MCF 10A (cell line): ENCODE measurements around the gene NFAM1. TPM values are rescaled to one million over a fixed set of nuclear protein-coding genes. Genes with fewer than 3 reads are reported as not detected.

Experiments
- BruUV-seq: library from RNA; stranded (reverse); fragments of 400-500 nt; replicated peaks from 2 replicates; lab custom pipeline; 2021; lab: Mats Ljungman, UMichigan
- CTCF ChIA-PET: fragments of 300-600 bp; sonication (Branson Sonifier 250); formaldehyde crosslinking; extraction: SDS; loops from one replicate; lab custom pipeline; 2021; ENCODE audit warnings: antibody characterized with exemption, inconsistent platforms; lab: Yijun Ruan, JAX
- POLR2A ChIA-PET: fragments of 300-600, 350-650 bp; sonication (Branson Sonifier 250); formaldehyde crosslinking; extraction: SDS; loops from one replicate; lab custom pipeline; 2020; ENCODE audit warnings: antibody characterized with exemption, inconsistent platforms; lab: Yijun Ruan, JAX
- DNase-seq: peaks from one replicate; pipeline ENCODE4 v3.0.0-alpha.2; 2018; ENCODE audit not compliant: unreplicated experiment
- H3K27ac Mint-ChIP-seq: one replicate; pipeline ENCODE4 v1.8.0; 2022; ENCODE audit warnings: mild to moderate bottlenecking, low read depth, mixed read lengths; ENCODE audit not compliant: unreplicated experiment
- H3K27me3 Mint-ChIP-seq: one replicate; pipeline ENCODE4 v1.8.0; 2022; ENCODE audit warnings: mixed read lengths; ENCODE audit not compliant: insufficient read depth, unreplicated experiment
- H3K36me3 Mint-ChIP-seq: one replicate; pipeline ENCODE4 v1.8.0; 2022; ENCODE audit warnings: mild to moderate bottlenecking, moderate library complexity, mixed read lengths; ENCODE audit not compliant: insufficient read depth, unreplicated experiment
- H3K4me1 Mint-ChIP-seq: one replicate; pipeline ENCODE4 v1.8.0; 2022; ENCODE audit warnings: mixed read lengths; ENCODE audit not compliant: insufficient read depth, unreplicated experiment
- H3K4me3 Mint-ChIP-seq: one replicate; pipeline ENCODE4 v1.8.0; 2022; ENCODE audit warnings: mild to moderate bottlenecking, moderate library complexity, mixed read lengths; ENCODE audit not compliant: unreplicated experiment
- H3K9me3 Mint-ChIP-seq: one replicate; pipeline ENCODE4 v1.8.0; 2022; ENCODE audit warnings: mixed read lengths; ENCODE audit not compliant: unreplicated experiment
- CTCF ChIP-seq: fragments of 200-600 bp; IDR thresholded peaks from one replicate; pipeline ENCODE4 v1.8.0; 2022; ENCODE audit warnings: antibody characterized with exemption, mild to moderate bottlenecking; ENCODE audit not compliant: unreplicated experiment
- intact Hi-C: fragments of 100-400 bp; cut with micrococcal nuclease; formaldehyde crosslinking; loops from 2 replicates; pipeline ENCODE4 v1.14.1; 2022
- total RNA-seq: library from RNA; stranded (reverse); gene quantifications from 2 replicates; pipeline ENCODE4 v1.2.3, GENCODE V29; 2022

NFAM1 gene
- total RNA-seq, 1 experiment from 2014 or later, result not detected

DNA sequence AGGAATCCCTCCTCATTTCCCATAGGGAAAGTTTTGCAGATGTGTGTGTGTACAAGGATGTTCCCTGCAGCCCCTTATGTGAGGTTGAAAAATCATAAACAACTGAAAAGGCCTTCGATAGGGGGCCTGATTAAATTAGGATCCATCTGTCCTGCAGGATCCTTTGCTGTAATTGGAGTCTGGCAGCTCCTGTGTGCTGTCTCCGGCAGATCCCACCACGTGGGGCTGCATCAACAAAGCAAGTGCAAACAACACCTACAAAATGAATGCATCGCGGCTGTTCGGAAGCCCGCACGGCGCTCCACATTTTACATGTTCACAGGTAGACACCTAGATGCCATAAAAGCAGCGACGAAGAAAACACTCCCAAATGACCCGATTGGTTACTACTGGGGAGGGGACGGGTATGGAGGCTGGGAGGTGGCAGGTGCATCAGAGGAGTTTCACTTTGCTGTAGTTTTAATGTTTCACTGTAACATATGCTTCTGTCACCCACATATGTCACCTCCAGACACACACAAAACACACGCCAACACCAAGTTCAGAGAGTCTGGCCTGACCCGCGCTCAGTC is 52.2 kb downstream of the NFAM1 start:
- Mint-ChIP-seq H3K4me1 (peaks cover 6% of the 10 kb centered on the region), H3K27me3 (no peaks in the 10 kb centered on the region), H3K27ac (no peak overlapping the region), H3K4me3 (no peak overlapping the region), H3K9me3 (no peaks in the 10 kb centered on the region), H3K36me3 (no peaks in the 10 kb centered on the region)
- DNase-seq, result no peak
- intact Hi-C loops, result no loop called here
- BruUV-seq, result no TSS peak
- no peak for TF ChIP-seq CTCF
- POLR2A ChIA-PET, result interaction anchor here (1.5 kb wide), 1 partner anchor 11 kb away, joined by 3 read pairs; no protein-coding TSS in a partner anchor
- CTCF ChIA-PET, result interaction anchor here (0.8 kb wide), 1 partner anchor 247 kb away, joined by 4 read pairs; no protein-coding TSS in a partner anchor

DNA sequence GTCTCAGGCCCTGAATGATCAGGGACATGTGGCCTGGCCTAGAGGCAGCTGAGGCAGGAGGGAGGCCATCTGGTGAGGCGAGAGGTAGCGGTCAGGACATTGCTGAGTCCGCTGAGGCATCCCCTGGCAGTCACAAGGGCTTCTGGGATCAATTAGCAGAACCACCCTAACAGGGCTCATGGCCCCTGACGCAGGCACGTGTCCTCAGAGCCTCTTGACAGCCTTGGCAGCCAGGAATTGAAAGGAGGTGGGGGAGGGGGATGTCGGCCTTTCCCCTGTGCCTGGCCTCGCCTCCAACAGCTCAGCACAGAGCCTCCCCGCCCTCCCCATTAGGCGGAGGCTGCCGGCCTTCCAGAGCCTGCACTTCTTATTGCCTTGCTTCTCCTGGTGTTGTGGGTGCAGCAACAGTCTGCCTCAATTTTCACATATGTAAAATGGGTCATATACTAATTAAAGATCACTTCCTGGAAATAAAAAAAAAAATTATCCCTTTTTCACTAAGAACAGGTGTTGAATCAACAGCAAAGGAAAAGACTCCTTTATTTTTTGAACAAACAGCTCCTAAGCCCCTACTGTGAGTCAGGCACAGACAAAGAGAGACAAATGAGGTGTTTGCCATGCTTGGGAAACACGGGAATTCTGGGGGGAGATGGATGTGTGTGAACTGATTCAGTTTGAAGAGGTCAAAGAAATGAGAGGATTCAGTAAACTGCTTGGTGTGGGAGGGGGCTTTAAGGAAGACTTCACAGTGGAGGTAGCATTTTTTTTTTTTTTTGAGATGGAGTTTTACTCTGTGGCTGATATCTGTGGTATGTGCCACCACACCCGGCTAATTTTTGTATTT is 55.3 kb downstream of the NFAM1 start:
- Mint-ChIP-seq H3K4me1 (peaks cover 17% of the 10 kb centered on the region), H3K9me3 (no peaks in the 10 kb centered on the region), H3K27ac (no peak overlapping the region), H3K36me3 (no peaks in the 10 kb centered on the region), H3K27me3 (no peaks in the 10 kb centered on the region), H3K4me3 (no peak overlapping the region)
- CTCF ChIA-PET, result interaction anchor here (0.9 kb wide), 1 partner anchor 59 kb away, joined by 3 read pairs; no protein-coding TSS in a partner anchor
- BruUV-seq, result no TSS peak
- no peak for TF ChIP-seq CTCF
- intact Hi-C loops, result no loop called here
- POLR2A ChIA-PET, result interaction anchor here (0.6 kb wide), 1 partner anchor 20 kb away, joined by 4 read pairs; no protein-coding TSS in a partner anchor
- no peak for DNase-seq

GRCh38 chr22:42375982-42376381 is 56.2 kb downstream of the NFAM1 start:
- no peak for DNase-seq
- peaks cover 17% of the 10 kb centered on the region for H3K4me1 Mint-ChIP-seq
- no peak for TF ChIP-seq CTCF
- no peaks in the 10 kb centered on the region for H3K9me3 Mint-ChIP-seq
- POLR2A ChIA-PET, result interaction anchor here (0.7 to 1.5 kb wide), 4 partner anchors 25 to 63 kb away, joined by 3 read pairs; no protein-coding TSS in a partner anchor
- no TSS peak for BruUV-seq
- H3K4me3 Mint-ChIP-seq, result no peak overlapping the region
- intact Hi-C loops, result no loop called here
- no peak overlapping the region for H3K27ac Mint-ChIP-seq
- CTCF ChIA-PET, result interaction anchor here (0.6 to 1.7 kb wide), 5 partner anchors 39 to 285 kb away, joined by 3 to 6 read pairs (median 3); no protein-coding TSS in a partner anchor
- H3K27me3 Mint-ChIP-seq, result no peaks in the 10 kb centered on the region
- H3K36me3 Mint-ChIP-seq, result no peaks in the 10 kb centered on the region

GRCh38 chr22:42372976-42373375 is 59.2 kb downstream of the NFAM1 start:
- ChIA-PET POLR2A (interaction anchor here (0.6 to 1.0 kb wide), 2 partner anchors 13 to 53 kb away, joined by 3 to 4 read pairs; no protein-coding TSS in a partner anchor), CTCF (interaction anchor here (0.7 to 2.4 kb wide), 3 partner anchors 8 to 217 kb away, joined by 3 to 7 read pairs (median 6); no protein-coding TSS in a partner anchor)
- Mint-ChIP-seq H3K9me3 (no peaks in the 10 kb centered on the region), H3K36me3 (no peaks in the 10 kb centered on the region), H3K4me3 (no peak overlapping the region), H3K4me1 (peaks cover 23% of the 10 kb centered on the region), H3K27me3 (no peaks in the 10 kb centered on the region), H3K27ac (no peak overlapping the region)
- BruUV-seq, result no TSS peak
- no peak for DNase-seq
- intact Hi-C loops, result no loop called here
- TF ChIP-seq CTCF, result no peak
